ENCODE results near the gene OR3A3. TPM values are rescaled to one million over a fixed set of nuclear protein-coding genes. Genes with fewer than 3 reads are reported as not detected.

The OR3A3 gene
- total RNA-seq, 1 donor from 2014 or later, result not detected

Other genes with a start within 250 kb of the OR3A3 start
- not detected in 2 replicates for gene OR1A2, start 213.9 kb upstream of the OR3A3 start, total RNA-seq
- not detected in 2 replicates for gene OR1A1, start 203.7 kb upstream of the OR3A3 start, total RNA-seq
- gene OR3A1, start 113.0 kb upstream of the OR3A3 start, total RNA-seq, result not detected in 2 replicates
- gene OR3A2, start 25.1 kb upstream of the OR3A3 start, total RNA-seq, result not detected in 2 replicates
- gene OR1E1, start 13.0 kb upstream of the OR3A3 start, total RNA-seq, result not detected in 2 replicates
- gene OR1E2, start 22.5 kb downstream of the OR3A3 start, total RNA-seq, result not detected in 2 replicates
- under 0.01 and 0.23 TPM in 2 replicates for gene SPATA22, start 60.4 kb downstream of the OR3A3 start, total RNA-seq
- gene ASPA, start 64.6 kb downstream of the OR3A3 start, total RNA-seq, result not detected in 2 replicates
- not detected in 2 replicates for gene TRPV3, start 146.4 kb downstream of the OR3A3 start, total RNA-seq
- gene TRPV1, start 198.0 kb downstream of the OR3A3 start, total RNA-seq, result 0.84 and 1.5 TPM in 2 replicates
- 21.8 and 29.0 TPM in 2 replicates for gene SHPK, start 224.9 kb downstream of the OR3A3 start, total RNA-seq
- 28.2 and 37.8 TPM in 2 replicates for gene CTNS, start 225.4 kb downstream of the OR3A3 start, total RNA-seq